SU-DHL-6 (cell line): ENCODE results near the gene TMEM82.

Experiments
- EZH2phosphoT487 ChIP-seq: fragments of 200-600 bp; sonication (generic), shearing (Covaris generic); conservative IDR thresholded peaks from 2 replicates; pipeline ENCODE4 v1.6.1; 2018; ENCODE audit warnings: mild to moderate bottlenecking, antibody characterized with exemption, low read length, moderate library complexity, mixed read lengths
- TF ChIP-seq, protein P1 (sequence below): fragments of 200-600 bp; sonication (generic); IDR thresholded peaks from one replicate; pipeline ENCODE4 v1.5.1; 2017; ENCODE audit warnings: antibody characterized with exemption, mild to moderate bottlenecking, low read length, moderate library complexity; ENCODE audit not compliant: insufficient read depth, poor library complexity, severe bottlenecking

DNA sequence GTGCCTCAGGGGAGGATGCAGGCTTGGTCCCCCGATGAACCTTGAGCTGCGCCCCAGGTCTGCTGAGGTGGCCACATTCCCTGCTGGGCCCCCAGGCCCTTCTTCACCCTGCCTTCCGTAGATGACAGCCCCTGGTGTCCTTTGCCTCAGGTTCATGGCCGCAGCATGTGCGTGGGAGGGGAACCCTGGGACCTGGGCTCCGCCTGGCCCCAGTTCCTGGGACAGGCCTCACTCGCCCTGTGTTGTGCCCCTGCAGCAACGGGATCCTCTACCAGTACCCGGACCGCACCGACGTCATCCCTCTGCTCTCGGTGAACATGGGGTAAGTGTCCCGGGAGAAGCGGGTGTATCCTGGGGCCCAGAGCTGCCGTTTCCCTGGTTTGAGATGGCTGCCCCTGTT, 11.4 kb upstream of the TMEM82 start:
- TF ChIP-seq, protein P1, sequence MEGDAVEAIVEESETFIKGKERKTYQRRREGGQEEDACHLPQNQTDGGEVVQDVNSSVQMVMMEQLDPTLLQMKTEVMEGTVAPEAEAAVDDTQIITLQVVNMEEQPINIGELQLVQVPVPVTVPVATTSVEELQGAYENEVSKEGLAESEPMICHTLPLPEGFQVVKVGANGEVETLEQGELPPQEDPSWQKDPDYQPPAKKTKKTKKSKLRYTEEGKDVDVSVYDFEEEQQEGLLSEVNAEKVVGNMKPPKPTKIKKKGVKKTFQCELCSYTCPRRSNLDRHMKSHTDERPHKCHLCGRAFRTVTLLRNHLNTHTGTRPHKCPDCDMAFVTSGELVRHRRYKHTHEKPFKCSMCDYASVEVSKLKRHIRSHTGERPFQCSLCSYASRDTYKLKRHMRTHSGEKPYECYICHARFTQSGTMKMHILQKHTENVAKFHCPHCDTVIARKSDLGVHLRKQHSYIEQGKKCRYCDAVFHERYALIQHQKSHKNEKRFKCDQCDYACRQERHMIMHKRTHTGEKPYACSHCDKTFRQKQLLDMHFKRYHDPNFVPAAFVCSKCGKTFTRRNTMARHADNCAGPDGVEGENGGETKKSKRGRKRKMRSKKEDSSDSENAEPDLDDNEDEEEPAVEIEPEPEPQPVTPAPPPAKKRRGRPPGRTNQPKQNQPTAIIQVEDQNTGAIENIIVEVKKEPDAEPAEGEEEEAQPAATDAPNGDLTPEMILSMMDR = no peak
- no peak for TF ChIP-seq EZH2phosphoT487
